Hepatocyte (in vitro differentiated cells): ENCODE measurements around the gene MBD3L1. TPM values are rescaled to one million over a fixed set of nuclear protein-coding genes. Genes with fewer than 3 reads are reported as not detected.

Source experiments
- DNase-seq: peaks from one replicate; pipeline ENCODE4 v3.0.0-alpha.2; 2016; ENCODE audit warnings: low spot score
- H2AFZ ChIP-seq: fragments of 200-600 bp; sonication (generic); 2 replicates; pipeline ENCODE4 v1.6.0; 2016; ENCODE audit warnings: antibody characterized with exemption, mild to moderate bottlenecking
- H3K27ac ChIP-seq: fragments of 200-600 bp; sonication (generic); 2 replicates; pipeline ENCODE4 v1.5.1; 2016; ENCODE audit warnings: mild to moderate bottlenecking
- H3K27me3 ChIP-seq: fragments of 200-600 bp; sonication (generic); 2 replicates; pipeline ENCODE4 v1.6.1; 2016
- H3K36me3 ChIP-seq: fragments of 200-600 bp; sonication (generic); replicated peaks from 2 replicates; pipeline ENCODE4 v1.5.1; 2016; ENCODE audit warnings: low read depth; ENCODE audit not compliant: insufficient read depth
- H3K4me1 ChIP-seq: fragments of 200-600 bp; sonication (generic); 2 replicates; pipeline ENCODE4 v1.5.1; 2016; ENCODE audit warnings: mild to moderate bottlenecking, moderate library complexity; ENCODE audit not compliant: insufficient read depth
- H3K4me2 ChIP-seq: fragments of 200-600 bp; sonication (generic); 2 replicates; pipeline ENCODE4 v1.6.0; 2016
- H3K4me3 ChIP-seq: fragments of 200-600 bp; sonication (generic); 2 replicates; pipeline ENCODE4 v1.5.1; 2016; ENCODE audit warnings: mild to moderate bottlenecking
- H3K79me2 ChIP-seq: fragments of 200-600 bp; sonication (generic); 2 replicates; pipeline ENCODE4 v1.6.0; 2017; ENCODE audit warnings: mild to moderate bottlenecking
- H3K9me2 ChIP-seq: fragments of 200-600 bp; sonication (generic); replicated peaks from 2 replicates; pipeline ENCODE4 v1.6.0; 2017; ENCODE audit warnings: mild to moderate bottlenecking; ENCODE audit not compliant: insufficient read depth
- H3K9me3 ChIP-seq: fragments of 200-600 bp; sonication (generic); 2 replicates; pipeline ENCODE4 v1.5.1; 2016; ENCODE audit warnings: low read depth, mild to moderate bottlenecking
- H4K20me1 ChIP-seq: fragments of 200-600 bp; sonication (generic); 2 replicates; pipeline ENCODE4 v1.6.0; 2016; ENCODE audit warnings: mild to moderate bottlenecking; ENCODE audit not compliant: insufficient read depth, poor library complexity, severe bottlenecking
- CTCF ChIP-seq: fragments of 200-600 bp; sonication (generic); IDR thresholded peaks from 2 replicates; pipeline ENCODE4 v1.5.1; 2016; ENCODE audit warnings: antibody characterized with exemption, mild to moderate bottlenecking; ENCODE audit not compliant: poor library complexity
- EZH2 ChIP-seq: fragments of 200-600 bp; sonication (generic); IDR thresholded peaks from 2 replicates; pipeline ENCODE4 v1.6.1; 2016; ENCODE audit warnings: antibody characterized with exemption, mild to moderate bottlenecking, borderline replicate concordance
- EZH2phosphoT487 ChIP-seq: fragments of 200-600 bp; sonication (generic); IDR thresholded peaks from one replicate; pipeline ENCODE4 v1.6.1; 2018; ENCODE audit warnings: antibody characterized with exemption, mild to moderate bottlenecking, low read depth, moderate library complexity; ENCODE audit not compliant: unreplicated experiment, severe bottlenecking
- WGBS: methylation state at CpG from one replicate; pipeline ENCODE4 v1.1.6; 2016; ENCODE audit warnings: low lambda C conversion rate; ENCODE audit errors: missing lambda C conversion rate; 5-methylcytosine and 5-hydroxymethylcytosine counted together
- polyA plus RNA-seq: library from polyadenylated mRNA; unstranded; fragments of >200 nt; fragmentation: Nextera tagmentation; extraction: Ambion mirVana; gene quantifications from 2 replicates; pipeline ENCODE4 v1.2.1, GENCODE V29; 2016
- total RNA-seq: library from RNA; depleted of rRNA; stranded (reverse); fragments of >200 nt; gene quantifications from 2 replicates; pipeline ENCODE4 v1.2.3, GENCODE V29; 2014

MBD3L1 gene
- total and polyA plus RNA-seq, 2 experiments from 2014 or later, result not detected

GRCh38 chr19:8881512-8881911 is 49.3 kb downstream of the MBD3L1 start:
- H4K20me1 ChIP-seq, result no peaks in the 10 kb centered on the region
- H3K9me2 ChIP-seq, result no peaks in the 10 kb centered on the region
- no peaks in the 10 kb centered on the region for H3K36me3 ChIP-seq
- H3K4me2 ChIP-seq, result no peak overlapping the region
- no peak overlapping the region for H3K27ac ChIP-seq
- H3K27me3 ChIP-seq, result no peaks in the 10 kb centered on the region
- no peak overlapping the region for H3K4me3 ChIP-seq
- no peaks in the 10 kb centered on the region for H3K4me1 ChIP-seq
- H3K9me3 ChIP-seq, result no peaks in the 10 kb centered on the region
- no peak for DNase-seq
- no peak overlapping the region for H2AFZ ChIP-seq
- H3K79me2 ChIP-seq, result no peaks in the 10 kb centered on the region
- TF ChIP-seq EZH2, result no peak
- no peak for TF ChIP-seq EZH2phosphoT487
- TF ChIP-seq CTCF, result no peak

- H3K9me3 ChIP-seq, result no peaks in the 10 kb centered on the region
- H3K4me2 ChIP-seq, result no peak overlapping the region
- DNase-seq, result no peak
- H3K9me2 ChIP-seq, result no peaks in the 10 kb centered on the region
- TF ChIP-seq EZH2 (no peak), EZH2phosphoT487 (no peak), CTCF (no peak)
- H2AFZ ChIP-seq, result no peak overlapping the region
- H4K20me1 ChIP-seq, result no peaks in the 10 kb centered on the region
- H3K27me3 ChIP-seq, result no peaks in the 10 kb centered on the region
- H3K27ac ChIP-seq, result no peak overlapping the region
- H3K36me3 ChIP-seq, result no peaks in the 10 kb centered on the region
- H3K4me1 ChIP-seq, result no peaks in the 10 kb centered on the region
- H3K79me2 ChIP-seq, result no peaks in the 10 kb centered on the region
- H3K4me3 ChIP-seq, result no peak overlapping the region
These were observed 52.2 kb downstream of the MBD3L1 start for GRCh38 chr19:8884416-8884815.

GRCh38 chr19:8887364-8887763 is 55.2 kb downstream of the MBD3L1 start:
- Histone ChIP-seq H3K36me3 (no peaks in the 10 kb centered on the region), H3K27ac (no peak overlapping the region), H3K4me2 (no peak overlapping the region), H3K9me3 (no peaks in the 10 kb centered on the region), H3K79me2 (no peaks in the 10 kb centered on the region), H3K4me1 (no peaks in the 10 kb centered on the region), H3K4me3 (no peak overlapping the region), H3K9me2 (no peaks in the 10 kb centered on the region), H2AFZ (no peak overlapping the region), H3K27me3 (no peaks in the 10 kb centered on the region), H4K20me1 (no peaks in the 10 kb centered on the region)
- 63% methylated on average over 2 of the region's 2 CpGs for WGBS
- TF ChIP-seq EZH2phosphoT487 (no peak), CTCF (no peak), EZH2 (no peak)
- no peak for DNase-seq

- H2AFZ ChIP-seq, result no peak overlapping the region
- TF ChIP-seq CTCF (no peak), EZH2 (no peak), EZH2phosphoT487 (no peak)
- H3K9me3 ChIP-seq, result no peaks in the 10 kb centered on the region
- H3K79me2 ChIP-seq, result no peaks in the 10 kb centered on the region
- no peak for DNase-seq
- no peak overlapping the region for H3K4me3 ChIP-seq
- H3K27ac ChIP-seq, result no peak overlapping the region
- no peaks in the 10 kb centered on the region for H3K27me3 ChIP-seq
- no peaks in the 10 kb centered on the region for H3K4me1 ChIP-seq
- H3K4me2 ChIP-seq, result no peak overlapping the region
- no peaks in the 10 kb centered on the region for H3K36me3 ChIP-seq
- no peaks in the 10 kb centered on the region for H3K9me2 ChIP-seq
- H4K20me1 ChIP-seq, result no peaks in the 10 kb centered on the region
These were observed 58.1 kb downstream of the MBD3L1 start for GRCh38 chr19:8890260-8890659.
